Peyer's patch (tissue), 4 donors: ENCODE measurements around the gene FLVCR2. TPM values are rescaled to one million over a fixed set of nuclear protein-coding genes. Genes with fewer than 3 reads are reported as not detected.

ENCODE experiments used
- DNase-seq, 3 donors: peaks; one replicate each; pipeline ENCODE4 v3.0.0-alpha.2; 2017 to 2019
- H3K27ac ChIP-seq, 4 donors: fragments of 200-600 bp; sonication (generic); one replicate each; pipeline ENCODE4 v1.5.1; 2016 to 2019
- H3K27me3 ChIP-seq, 2 donors: fragments of 200-600 bp; sonication (generic); one replicate each; pipeline ENCODE4 v1.5.1; 2019
- H3K36me3 ChIP-seq, 3 donors: fragments of 200-600 bp; sonication (generic); one replicate each; pipeline ENCODE4 v1.5.1; 2016 to 2019
- H3K4me1 ChIP-seq, 4 donors: fragments of 200-600 bp; sonication (generic); one replicate each; pipeline ENCODE4 v1.5.1; 2016 to 2019
- H3K4me3 ChIP-seq, 4 donors: fragments of 200-600 bp; sonication (generic); 1 replicate in 3 of 4; 2 replicates in 1 of 4; pipeline ENCODE4 v1.5.1; 2016 to 2019; ENCODE audit warnings: mild to moderate bottlenecking in 1 of 4
- H3K9me3 ChIP-seq, 4 donors: fragments of 200-600 bp; sonication (generic); one replicate each; pipeline ENCODE4 v1.5.1; 2016 to 2019; ENCODE audit warnings: mild to moderate bottlenecking in 1 of 4
- CTCF ChIP-seq, 6 experiments: fragments of 450-650 bp in 4 of 6; fragments of 200-600 bp in 2 of 6; sonication (generic) in 1 of 6; IDR thresholded peaks; one replicate each; pipeline ENCODE4 v1.5.1; 2017 to 2019; ENCODE audit warnings: antibody characterized with exemption in 6 of 6, mild to moderate bottlenecking in 3 of 6, moderate library complexity in 1 of 6
- POLR2A ChIP-seq, 2 donors: fragments of 450-650 bp; IDR thresholded peaks; one replicate each; pipeline ENCODE4 v1.5.1; 2017; ENCODE audit warnings: antibody characterized with exemption in 2 of 2, mild to moderate bottlenecking in 2 of 2, moderate library complexity in 2 of 2
- total RNA-seq, 4 donors: library from RNA; depleted of rRNA; stranded (reverse); fragments of >200 nt; gene quantifications; one replicate each; pipeline ENCODE4 v1.1.0, GENCODE V29; 2016

FLVCR2 gene
- total RNA-seq, 4 donors from 2014 or later: 14.9 to 130 (median 98.8) TPM

GRCh38 chr14:75549169-75549568, 29.3 kb upstream of the FLVCR2 start:
- DNase-seq: peak in 1 of 3 donors; percentile 46

DNA sequence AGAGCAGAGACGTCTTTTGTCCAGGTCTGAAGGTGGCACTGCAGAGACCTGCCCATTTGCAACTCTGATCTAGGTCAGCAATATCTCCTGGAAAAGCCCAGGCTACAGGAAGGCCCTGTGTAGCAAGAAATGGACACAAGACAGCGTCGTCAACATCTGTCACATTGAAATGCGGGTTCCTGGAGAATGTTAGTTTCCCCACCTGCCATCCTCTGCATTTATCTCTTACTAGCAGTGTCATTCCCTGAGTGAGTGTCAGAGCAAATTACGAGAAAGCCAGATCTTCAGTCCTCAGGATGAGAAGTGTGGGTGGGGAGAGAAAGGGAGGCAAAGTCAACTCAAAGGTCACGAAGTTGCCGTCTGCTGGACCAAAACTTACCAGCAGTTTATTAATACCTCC, 27.4 kb upstream of the FLVCR2 start:
- Histone ChIP-seq H3K4me1 (peaks cover 0 to 19% (median 2%) of the 10 kb centered on the region in 4 donors), H3K27me3 (no peaks in the 10 kb centered on the region), H3K36me3 (no peaks in the 10 kb centered on the region), H3K27ac (no peak overlapping the region), H3K4me3 (no peak overlapping the region), H3K9me3 (no peaks in the 10 kb centered on the region)
- no peak for TF ChIP-seq CTCF (IDR thresholded peaks at IDR 0.05)
- no peak for TF ChIP-seq POLR2A (IDR thresholded peaks at IDR 0.05)
- DNase-seq: no peak

More at GRCh38 chr14:75549169-75549568, 29.3 kb upstream of the FLVCR2 start:
- peak overlapping the region in 3 of 4 donors; percentile 3 to 70 (median 42) for H3K27ac ChIP-seq
- H3K9me3 ChIP-seq: no peaks in the 10 kb centered on the region
- TF ChIP-seq POLR2A (IDR thresholded peaks at IDR 0.05) (no peak), CTCF (IDR thresholded peaks at IDR 0.05) (no peak)
- H3K4me3 ChIP-seq: no peak overlapping the region
- no peaks in the 10 kb centered on the region for H3K27me3 ChIP-seq
- peaks cover 0 to 19% (median 2%) of the 10 kb centered on the region in 4 donors for H3K4me1 ChIP-seq
- no peaks in the 10 kb centered on the region for H3K36me3 ChIP-seq

DNA sequence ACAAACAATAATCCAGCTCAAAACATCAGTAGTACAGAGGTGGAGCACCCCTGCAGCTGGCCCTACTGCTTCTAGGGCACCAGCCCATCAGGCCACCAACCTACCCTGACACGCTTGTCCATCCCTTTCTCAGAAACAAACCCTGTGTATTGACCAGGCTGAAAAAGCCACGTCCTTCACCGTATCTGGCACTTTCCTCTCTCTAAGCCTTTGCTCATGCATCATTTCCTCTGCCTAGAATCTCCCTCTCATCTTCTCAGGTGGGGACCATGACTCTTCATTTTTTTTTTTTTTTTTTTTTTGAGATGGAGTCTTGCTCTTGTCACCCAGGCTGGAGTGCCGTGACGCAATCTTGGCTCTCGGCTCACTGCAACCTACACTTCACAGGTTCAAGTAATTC, 25.3 kb upstream of the FLVCR2 start:
- Histone ChIP-seq H3K27ac (no peak overlapping the region), H3K9me3 (no peaks in the 10 kb centered on the region), H3K27me3 (no peaks in the 10 kb centered on the region), H3K4me3 (no peak overlapping the region), H3K4me1 (peaks cover 0 to 14% (median 2%) of the 10 kb centered on the region in 4 donors), H3K36me3 (no peaks in the 10 kb centered on the region)
- TF ChIP-seq POLR2A (IDR thresholded peaks at IDR 0.05): no peak
- TF ChIP-seq CTCF (IDR thresholded peaks at IDR 0.05): no peak
- DNase-seq: no peak

DNA sequence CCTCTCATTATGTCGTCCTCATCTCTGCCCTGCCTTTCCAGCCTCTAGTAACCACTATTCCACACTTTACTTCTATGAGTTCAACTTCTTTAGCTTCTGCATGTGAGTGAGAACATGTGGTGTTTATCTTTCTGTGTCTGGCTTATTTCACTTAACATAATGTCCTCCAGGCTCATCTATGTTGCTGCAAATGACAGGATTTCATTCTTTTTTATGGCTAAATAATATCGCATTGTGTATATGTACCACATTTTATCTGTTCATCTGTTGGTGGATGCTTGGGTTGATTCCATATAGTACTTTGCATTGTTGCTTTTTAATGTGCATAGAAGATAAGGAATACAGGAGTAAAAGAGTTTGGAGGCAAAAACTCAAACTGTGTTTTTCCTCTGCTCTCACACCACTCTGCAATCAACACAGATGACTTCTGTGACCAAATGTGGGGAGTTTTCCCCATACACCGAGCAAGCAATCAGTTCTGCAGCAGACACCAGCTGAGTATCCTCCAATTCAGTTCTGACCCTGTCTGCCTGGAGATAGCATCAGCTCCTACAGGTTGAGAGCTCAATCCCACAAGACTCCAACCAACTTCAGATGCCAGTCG, 24.6 kb upstream of the FLVCR2 start:
- Histone ChIP-seq H3K27me3 (no peaks in the 10 kb centered on the region), H3K4me1 (peaks cover 0 to 7% (median under 1%) of the 10 kb centered on the region in 4 donors), H3K27ac (no peak overlapping the region), H3K9me3 (no peaks in the 10 kb centered on the region), H3K4me3 (no peak overlapping the region), H3K36me3 (no peaks in the 10 kb centered on the region)
- TF ChIP-seq POLR2A (IDR thresholded peaks at IDR 0.05) (no peak), CTCF (IDR thresholded peaks at IDR 0.05) (no peak)
- no peak for DNase-seq

- H3K27me3 ChIP-seq: no peaks in the 10 kb centered on the region
- H3K36me3 ChIP-seq: no peaks in the 10 kb centered on the region
- H3K4me3 ChIP-seq: no peak overlapping the region
- H3K4me1 ChIP-seq: peaks cover 0 to under 1% (median 0%) of the 10 kb centered on the region in 4 donors
- no peaks in the 10 kb centered on the region for H3K9me3 ChIP-seq
- no peak for DNase-seq
- no peak for TF ChIP-seq POLR2A (IDR thresholded peaks at IDR 0.05)
- no peak for TF ChIP-seq CTCF (IDR thresholded peaks at IDR 0.05)
- H3K27ac ChIP-seq: no peak overlapping the region
Measured at GRCh38 chr14:75554482-75554881, 23.9 kb upstream of the FLVCR2 start.
